HG02610 (cell line): ENCODE results near the gene CEP68.
A peak's percentile ranks its signal among the peaks of the same experiment; 100 is the strongest.
"Not testable (repeated sequence)": the region's sequence is repeated elsewhere in the genome, so short reads cannot be mapped to it uniquely, and the experiment has no call there.

ENCODE experiments used
- ATAC-seq: cut with Tn5 transposase; IDR thresholded peaks from one replicate; pipeline ENCODE4 v1.9.1; 2021; ENCODE audit warnings: mild to moderate bottlenecking, moderate library complexity; ENCODE audit not compliant: unreplicated experiment

Gene CEP68, protein sequence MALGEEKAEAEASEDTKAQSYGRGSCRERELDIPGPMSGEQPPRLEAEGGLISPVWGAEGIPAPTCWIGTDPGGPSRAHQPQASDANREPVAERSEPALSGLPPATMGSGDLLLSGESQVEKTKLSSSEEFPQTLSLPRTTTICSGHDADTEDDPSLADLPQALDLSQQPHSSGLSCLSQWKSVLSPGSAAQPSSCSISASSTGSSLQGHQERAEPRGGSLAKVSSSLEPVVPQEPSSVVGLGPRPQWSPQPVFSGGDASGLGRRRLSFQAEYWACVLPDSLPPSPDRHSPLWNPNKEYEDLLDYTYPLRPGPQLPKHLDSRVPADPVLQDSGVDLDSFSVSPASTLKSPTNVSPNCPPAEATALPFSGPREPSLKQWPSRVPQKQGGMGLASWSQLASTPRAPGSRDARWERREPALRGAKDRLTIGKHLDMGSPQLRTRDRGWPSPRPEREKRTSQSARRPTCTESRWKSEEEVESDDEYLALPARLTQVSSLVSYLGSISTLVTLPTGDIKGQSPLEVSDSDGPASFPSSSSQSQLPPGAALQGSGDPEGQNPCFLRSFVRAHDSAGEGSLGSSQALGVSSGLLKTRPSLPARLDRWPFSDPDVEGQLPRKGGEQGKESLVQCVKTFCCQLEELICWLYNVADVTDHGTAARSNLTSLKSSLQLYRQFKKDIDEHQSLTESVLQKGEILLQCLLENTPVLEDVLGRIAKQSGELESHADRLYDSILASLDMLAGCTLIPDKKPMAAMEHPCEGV

DNA sequence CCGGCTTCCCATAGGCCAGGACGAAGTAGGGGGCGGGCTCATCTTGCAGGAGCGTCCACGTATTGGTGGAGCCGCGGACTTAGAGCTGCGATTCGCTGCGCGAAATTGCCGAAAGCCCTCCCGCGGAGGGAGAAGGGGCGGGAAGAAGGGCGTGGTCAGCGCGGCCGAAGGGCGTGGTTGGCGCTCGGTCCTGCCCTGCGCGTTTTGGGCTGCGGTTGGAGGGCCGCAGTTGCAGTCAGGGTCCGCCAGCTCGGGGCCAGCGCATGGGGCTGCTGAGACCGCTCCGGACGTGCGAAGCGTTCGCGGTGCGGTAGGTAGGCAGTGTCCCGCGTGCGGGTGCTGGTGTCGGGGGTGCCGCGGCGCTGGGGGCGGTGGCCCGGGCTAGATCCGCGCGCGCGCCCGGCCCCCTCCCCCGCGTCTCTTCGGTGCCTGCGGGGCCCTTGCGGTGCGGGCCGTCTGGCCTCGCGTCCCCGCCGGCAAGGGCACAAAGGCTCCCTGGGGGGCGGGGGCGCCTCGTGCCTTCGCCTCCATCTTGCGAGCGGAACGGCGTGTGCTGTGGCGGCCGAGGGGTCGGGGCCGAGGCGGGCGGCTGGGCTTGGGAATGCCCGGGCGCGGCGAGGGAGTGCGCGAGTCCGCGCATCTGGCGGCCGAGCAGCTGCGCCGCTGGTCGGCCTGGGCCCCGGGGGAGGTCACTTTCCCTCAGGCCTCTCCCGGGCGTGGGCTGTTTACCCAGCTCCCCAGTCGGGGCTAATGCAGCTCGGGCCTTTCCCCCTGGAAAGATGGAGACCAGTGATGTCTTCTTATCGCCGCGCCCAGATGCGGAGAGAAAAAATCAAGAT, at the start of gene CEP68:
TSS of gene CEP68 (plus strand) at position 202 of the 839 bp plus-strand sequence. CDS start 13,029 bp downstream, outside the sequence.
- peak; percentile 82 for ATAC-seq

DNA sequence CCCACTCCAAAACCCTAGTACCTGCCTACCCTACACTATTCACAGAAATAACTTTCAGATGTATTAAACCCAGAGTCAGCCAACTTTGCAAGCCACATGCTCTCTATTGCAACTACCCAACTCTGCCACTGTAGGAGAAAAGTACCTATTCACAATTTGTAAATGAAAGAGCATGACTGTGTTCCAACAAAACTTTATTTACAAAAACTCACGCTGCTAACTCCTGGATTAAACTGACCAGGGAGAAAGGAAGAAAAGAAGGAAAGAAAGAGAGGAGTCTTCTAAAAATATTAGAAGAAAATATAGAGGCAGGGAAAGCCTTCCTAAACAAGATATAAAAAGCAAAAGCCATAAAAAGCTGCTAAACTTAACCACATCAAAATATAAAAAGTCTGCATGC, 42.4 kb upstream of the CEP68 start:
- no peak for ATAC-seq

DNA sequence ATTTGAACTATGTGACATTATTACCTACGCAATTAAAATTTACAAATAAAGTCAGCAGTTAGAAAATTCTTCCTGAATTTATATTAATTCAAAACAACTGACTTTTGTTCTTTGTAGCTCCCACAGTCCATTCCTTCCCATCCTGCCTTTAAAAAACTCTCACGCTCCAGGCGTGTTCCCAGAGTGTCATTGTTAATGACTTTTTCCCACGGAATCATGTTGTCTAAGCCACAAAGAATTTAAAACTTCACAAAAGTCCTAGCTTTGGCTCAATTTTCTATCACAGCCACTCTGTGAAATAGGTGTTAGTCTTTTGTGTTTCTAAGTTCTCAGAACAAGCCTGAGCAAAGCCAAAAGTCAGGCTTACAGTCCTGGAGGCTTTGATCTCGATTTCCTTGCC, 40.5 kb upstream of the CEP68 start:
- no peak for ATAC-seq

DNA sequence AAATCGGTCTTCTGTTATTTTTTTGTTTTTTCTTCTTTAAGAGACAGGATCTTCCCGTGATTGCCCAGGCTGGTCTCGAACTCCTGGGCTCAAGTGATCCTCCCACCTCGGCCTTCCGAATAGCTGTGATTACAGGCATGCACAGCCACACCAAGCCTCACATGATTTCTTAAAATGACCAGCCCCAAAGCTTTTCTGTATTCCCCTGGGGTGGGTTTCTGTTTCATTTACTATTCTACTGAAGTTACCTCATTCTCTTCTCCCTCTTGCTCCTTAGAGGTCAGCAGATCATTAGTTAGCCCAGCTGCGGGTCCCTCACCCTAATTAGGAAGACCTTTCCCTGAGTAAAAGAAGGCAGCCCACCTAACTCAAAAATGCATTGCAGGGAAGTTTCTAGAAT, 39.4 kb upstream of the CEP68 start:
- peak; percentile 69 for ATAC-seq

DNA sequence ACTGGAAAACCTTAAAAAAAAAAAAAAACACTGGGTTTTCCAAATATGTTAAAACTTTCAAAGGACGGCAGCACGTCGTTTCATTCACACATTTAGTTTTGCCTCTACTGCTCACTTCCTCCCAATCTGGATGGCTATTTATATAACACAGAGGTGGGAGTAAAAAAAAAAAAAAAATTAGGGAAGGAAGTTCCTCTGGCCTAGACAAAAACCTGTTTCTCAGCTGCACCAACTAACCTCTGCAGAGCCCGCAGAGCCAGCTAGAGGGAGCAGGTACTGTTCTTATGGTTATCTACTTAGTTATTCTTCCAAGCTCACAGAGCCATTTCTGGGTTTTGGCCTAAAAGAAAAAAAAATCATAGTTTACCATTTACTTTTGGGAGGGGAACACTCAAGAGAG, 38.9 kb upstream of the CEP68 start:
- no peak for ATAC-seq

DNA sequence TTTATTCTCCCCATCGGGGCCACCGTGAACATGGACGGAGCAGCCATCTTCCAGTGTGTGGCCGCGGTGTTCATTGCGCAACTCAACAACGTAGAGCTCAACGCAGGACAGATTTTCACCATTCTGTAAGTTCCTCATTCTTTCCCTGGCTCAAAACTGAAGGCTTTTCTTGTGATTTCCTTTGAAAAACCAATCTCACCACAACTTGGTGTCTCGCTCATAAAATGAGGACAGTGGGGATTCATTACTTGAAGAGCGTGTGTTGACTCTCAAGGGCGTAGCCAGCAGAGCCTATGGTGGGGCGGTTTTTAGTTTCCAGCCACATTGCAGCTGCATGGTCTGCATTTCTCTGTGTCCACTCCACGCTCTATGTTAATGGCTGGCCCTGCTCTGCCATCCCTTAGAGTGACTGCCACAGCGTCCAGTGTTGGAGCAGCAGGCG, 38.1 kb upstream of the CEP68 start:
- no peak for ATAC-seq

DNA sequence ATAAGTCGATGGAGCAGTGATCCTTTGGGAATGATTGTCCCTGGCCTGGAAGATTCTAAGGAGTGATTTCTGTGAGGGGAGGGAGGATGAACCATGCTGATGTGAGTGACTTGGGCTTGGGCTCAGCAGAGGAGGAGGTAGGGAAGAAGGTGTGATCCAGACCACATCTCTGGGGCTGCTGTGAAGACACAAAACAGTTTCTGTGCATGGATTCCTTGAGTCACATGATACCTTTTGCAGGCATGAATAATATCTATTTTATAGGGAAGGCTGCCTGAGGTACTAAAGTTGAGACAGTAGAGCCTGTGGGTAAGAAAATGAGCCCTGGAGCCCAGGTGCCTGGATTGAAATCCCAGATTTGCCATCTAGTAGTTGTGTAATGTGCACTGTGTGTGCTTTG, 37.2 kb upstream of the CEP68 start:
- no peak for ATAC-seq

DNA sequence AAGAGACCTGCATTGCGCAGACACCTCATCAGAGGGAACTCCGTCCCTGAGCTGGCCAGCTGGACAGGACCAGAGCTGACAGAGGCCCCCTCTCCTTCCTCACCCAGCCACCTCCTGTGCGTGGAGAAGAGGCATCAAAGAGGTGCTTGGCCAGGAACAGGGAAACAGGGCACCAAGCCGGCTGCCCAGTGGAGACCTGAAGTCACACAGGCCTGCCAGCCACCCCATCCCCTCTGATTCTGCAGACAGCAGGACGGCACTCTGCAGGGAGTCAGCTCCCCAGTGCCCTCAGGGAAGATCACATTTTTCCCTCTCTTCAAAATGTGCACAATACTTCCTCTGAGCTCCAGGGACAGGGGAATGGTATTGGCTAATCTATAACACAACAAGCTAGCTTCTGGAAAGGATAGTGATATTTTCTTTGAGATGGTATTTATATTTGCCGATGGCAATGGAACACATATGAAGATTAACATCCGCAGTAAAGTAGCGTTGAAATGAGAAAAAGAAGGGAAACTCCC, 36.5 kb upstream of the CEP68 start:
- no peak for ATAC-seq

DNA sequence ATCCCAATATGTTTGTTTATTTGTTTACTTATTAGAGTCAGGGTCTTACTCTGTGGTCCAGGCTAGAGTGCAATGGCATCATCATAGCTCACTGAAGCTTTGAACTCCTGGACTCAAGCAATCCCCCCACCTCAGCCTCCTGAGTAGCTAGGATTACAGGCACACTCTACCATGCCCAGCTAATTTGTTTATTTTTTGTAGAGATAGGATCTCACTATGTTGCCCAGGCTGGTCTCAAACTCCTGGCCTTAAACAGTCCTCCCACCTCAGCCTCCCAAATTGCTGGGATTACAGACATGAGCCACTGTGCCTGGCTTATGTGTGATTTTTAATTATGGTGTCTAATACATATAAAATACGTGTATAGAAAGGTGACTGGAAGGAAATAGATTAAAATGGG, 36.0 kb upstream of the CEP68 start:
- ATAC-seq = not testable (repeated sequence)

DNA sequence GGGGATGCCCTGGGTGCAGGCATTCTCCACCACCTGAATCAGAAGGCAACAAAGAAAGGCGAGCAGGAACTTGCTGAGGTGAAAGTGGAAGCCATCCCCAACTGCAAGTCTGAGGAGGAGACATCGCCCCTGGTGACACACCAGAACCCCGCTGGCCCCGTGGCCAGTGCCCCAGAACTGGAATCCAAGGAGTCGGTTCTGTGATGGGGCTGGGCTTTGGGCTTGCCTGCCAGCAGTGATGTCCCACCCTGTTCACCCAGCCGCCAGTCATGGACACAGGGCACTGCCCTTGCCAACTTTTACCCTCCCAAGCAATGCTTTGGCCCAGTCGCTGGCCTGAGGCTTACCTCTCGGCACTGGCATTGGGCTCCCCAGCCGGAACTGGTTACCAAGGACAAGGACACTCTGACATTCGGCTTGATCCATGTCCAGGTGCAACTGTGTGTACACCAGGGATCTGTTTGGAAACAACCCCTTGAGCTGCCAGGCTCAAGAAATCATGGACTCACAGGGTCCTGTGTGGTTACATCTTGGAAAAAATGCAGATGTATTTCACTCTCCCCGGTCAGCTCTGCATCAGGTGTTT, 35.2 kb upstream of the CEP68 start:
- ATAC-seq = no peak

DNA sequence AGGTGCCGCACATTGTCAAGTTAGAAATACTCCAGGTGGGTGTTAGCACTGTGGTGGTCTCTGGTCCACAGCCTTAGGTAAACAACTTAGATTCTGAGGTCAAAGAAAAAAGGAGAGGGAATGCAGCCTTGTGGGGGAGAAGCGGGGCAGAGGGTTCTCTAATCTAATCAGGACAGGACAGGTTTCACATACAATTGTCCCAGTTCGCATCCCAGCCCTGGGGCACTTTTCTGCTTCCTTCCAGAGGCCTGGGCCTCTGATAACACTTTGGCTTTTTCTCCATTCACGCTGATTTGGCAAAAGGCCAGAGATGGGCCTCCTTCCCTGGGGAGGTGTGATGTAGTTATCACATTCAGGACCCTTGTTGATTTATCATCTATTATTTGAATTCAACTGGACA, 34.5 kb upstream of the CEP68 start:
- no peak for ATAC-seq

DNA sequence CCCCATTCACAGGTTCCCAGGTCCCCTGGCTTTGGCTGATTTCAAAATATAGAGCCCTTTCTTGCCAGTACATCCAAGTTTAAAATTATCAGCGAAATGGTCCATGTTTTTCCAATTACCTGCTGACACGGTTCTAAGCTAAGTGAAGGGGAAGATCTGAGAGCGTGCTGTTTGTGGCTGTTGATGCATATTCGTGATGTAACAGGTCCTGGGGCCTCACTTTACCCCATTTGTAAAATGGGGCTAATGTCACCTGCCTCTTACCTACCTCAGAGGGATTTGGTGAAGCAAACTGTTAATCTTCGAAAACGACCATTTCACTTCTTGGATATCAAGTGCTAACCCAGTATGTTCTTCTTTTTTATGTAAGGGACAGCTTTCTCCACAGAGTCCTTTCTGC, 34.0 kb upstream of the CEP68 start:
- no peak for ATAC-seq

DNA sequence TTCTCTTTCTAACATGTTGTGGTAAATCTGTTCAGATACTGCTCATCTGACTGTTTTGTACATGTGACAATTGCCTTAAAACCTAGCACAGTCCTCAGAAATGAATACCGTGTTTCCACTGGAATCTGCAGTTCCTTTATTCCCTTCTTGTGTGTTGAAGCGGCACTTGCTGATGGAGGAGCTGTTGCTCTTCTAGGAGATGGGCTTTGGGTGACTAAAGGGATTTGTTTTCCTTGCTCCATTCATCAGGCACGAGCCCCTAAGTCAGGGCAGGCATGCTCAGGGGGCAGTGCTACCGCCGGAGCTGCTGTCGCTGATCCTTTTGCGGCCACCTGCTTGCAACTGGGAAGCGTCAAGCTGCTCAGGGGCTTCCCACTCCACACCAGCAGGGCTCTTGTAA, 32.5 kb upstream of the CEP68 start:
- ATAC-seq = no peak

DNA sequence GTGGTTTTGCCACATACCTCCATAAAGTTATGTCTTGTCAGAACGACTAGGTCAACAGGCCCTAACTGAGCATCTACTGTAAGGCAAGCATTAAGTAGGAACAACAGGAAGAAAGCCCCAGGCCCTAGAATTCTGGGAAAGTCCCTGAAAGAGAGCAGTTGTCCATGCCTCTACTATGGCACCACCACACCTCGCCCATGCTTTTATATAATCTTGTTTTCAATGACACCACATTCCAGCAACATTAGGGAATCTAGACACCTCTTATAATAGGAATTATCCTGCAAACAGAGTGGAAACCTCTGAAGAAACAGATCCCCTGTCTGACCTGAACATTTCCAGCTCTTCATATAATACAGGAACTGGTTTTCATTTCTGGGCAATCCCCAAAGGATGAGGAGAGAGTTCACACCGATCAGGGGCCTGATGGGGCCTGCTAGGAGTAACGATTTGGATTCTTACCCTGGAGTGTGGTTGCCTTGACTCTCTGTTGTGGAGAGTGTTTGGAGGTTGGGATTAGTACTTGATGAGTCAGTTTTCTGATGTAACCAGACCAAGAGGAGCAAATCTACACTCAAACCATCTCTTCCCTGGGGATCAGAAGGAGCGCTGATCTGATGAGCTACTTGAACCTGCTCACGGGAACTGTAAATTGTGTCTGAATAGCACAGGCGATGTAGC, 31.9 kb upstream of the CEP68 start:
- no peak for ATAC-seq

DNA sequence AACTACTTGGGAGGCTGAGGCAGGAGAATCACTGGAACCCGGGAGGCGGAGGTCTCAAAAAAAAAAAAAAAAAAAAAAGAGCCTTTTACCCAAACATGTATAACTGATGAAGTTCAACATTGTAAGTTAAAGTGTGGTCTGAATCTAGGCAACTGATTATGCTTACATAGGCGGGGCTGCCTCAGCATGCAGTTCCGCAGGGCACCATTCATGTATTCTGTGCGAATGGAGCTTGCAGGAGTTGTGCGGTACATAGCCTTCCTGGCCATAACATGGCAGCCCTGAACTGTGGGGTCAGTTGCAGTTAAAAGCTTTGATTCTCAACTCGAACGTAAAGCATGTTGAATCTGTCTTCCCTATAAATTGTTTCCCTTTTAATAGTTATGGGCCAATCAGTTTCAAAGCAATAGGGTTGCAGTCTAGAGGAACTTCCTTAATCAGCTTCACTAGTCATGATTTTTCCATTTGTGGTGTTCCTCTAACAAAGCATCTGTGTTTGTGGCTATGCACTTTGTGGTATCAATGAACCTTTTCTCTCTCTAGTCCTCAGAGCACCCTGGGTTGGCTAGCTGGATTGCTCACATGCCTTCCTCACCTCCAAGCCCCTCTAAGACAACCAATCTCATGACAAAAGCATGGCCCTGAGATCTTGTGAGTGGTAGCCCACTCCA, 30.6 kb upstream of the CEP68 start:
- ATAC-seq = no peak

DNA sequence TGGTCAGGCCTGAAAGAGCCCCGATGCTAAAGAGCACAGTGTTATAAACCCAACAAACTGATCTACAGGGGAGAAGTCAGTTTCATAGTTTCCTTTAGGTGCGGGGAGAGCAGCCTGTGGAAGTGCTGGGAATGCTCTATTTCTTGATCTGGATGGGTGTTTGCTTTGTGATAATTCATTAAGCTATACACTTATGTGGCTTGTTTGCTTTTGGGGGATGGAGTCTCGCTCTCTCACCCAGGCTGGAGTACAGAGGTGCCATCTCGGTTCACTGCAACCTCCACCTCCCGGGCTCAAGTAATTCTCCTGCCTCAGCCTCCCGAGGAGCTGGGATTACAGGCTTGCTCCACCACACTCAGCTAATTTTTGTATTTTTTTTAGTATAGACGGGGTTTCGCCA, 30.1 kb upstream of the CEP68 start:
- ATAC-seq = no peak

DNA sequence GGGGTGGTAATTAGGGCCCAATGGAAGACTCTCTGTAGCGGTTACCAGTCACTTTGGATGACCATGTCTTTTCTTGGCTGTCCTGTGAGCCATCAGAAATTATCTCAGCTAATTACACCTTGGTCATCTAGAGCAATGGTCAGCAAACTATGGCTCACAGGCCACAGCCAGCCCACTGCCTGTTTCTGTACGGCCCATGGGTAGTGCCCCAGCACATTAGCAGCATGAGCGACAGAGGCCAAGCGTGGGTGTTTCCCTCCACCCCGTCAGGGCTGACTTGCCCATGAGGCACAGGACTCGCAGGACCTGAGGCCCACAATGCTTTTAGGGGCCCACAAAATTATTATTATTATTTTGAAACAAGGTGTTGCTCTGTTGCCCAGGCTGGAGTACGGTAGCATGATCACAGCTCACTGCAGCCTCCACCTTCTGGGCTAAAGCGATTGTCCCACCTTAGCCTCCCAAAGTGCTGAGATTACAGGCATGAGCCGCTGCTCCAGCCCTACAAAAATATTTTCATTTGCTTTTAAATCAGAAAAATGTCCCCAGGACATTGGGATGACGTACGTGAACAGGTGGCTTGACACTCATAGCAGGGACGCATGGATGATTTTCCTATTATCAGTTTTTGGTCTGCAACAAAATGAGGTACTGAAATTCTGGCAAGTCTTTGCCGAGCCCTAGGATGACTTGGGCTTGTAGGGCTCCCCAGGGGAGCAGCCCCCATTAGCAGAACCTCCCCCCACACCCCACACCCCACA, 29.3 kb upstream of the CEP68 start:
- peak; percentile 33 for ATAC-seq

DNA sequence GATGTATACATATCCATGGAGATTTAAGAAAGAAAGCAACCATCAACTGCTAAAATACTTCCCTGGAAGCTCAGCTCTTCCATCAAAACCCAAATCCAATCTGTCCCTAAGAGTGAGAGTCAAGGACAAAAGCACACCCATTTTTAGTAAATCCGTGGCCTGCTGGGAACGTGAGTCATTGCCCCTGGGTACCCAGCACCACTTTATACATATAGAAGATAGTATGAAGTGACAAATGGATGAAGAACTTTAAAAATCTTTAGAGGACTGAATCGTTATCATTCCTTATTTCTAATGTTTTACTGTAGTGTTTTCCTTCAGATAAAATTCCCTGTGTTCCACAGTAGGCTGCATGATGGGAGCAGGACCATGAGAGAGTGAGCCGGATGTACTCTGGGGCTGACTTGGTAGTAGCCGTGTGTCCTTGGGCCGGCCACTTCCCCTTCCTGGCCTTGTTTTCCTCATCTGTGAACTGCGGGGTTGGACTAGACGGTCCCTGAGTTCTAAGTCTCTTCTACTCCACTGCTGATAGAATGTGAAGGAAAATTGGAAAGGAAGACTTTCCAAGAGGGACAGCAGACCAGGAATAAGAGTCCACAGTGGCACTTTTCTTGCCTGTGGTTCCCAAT, 28.5 kb upstream of the CEP68 start:
- ATAC-seq = no peak
